Osteocyte (in vitro differentiated cells): ENCODE data around the gene IL31RA. TPM values are rescaled to one million over a fixed set of nuclear protein-coding genes. Genes with fewer than 3 reads are reported as not detected.

ENCODE experiments used
- DNase-seq: peaks from one replicate; pipeline ENCODE4 v3.0.0; 2021; ENCODE audit warnings: mixed read lengths; ENCODE audit not compliant: unreplicated experiment; ENCODE audit errors: extremely low spot score
- H3K27ac Mint-ChIP-seq: one replicate; pipeline ENCODE4 v1.8.0; 2021; ENCODE audit warnings: mild to moderate bottlenecking, mixed read lengths; ENCODE audit not compliant: unreplicated experiment
- H3K27me3 Mint-ChIP-seq: one replicate; pipeline ENCODE4 v1.8.0; 2021; ENCODE audit warnings: mixed read lengths; ENCODE audit not compliant: unreplicated experiment
- H3K36me3 Mint-ChIP-seq: one replicate; pipeline ENCODE4 v1.8.0; 2021; ENCODE audit warnings: mixed read lengths; ENCODE audit not compliant: unreplicated experiment
- H3K4me1 Mint-ChIP-seq: one replicate; pipeline ENCODE4 v1.8.0; 2021; ENCODE audit warnings: mixed read lengths; ENCODE audit not compliant: unreplicated experiment
- H3K4me3 Mint-ChIP-seq: one replicate; pipeline ENCODE4 v1.8.0; 2021; ENCODE audit warnings: mild to moderate bottlenecking, moderate library complexity, mixed read lengths; ENCODE audit not compliant: unreplicated experiment
- H3K9me3 Mint-ChIP-seq: one replicate; pipeline ENCODE4 v1.8.0; 2021; ENCODE audit warnings: mixed read lengths; ENCODE audit not compliant: unreplicated experiment
- total RNA-seq: library from RNA; stranded (reverse); gene quantifications from 2 replicates; pipeline ENCODE4 v1.2.1, GENCODE V29; 2021
- TF ChIP-seq, protein P1 (sequence below): fragments of 200-600 bp; sonication (generic); IDR thresholded peaks from 2 replicates; pipeline ENCODE4 v1.5.0; 2021; ENCODE audit warnings: antibody characterized with exemption, mild to moderate bottlenecking, moderate library complexity

IL31RA gene
- total RNA-seq, 1 donor from 2014 or later: not detected

DNA sequence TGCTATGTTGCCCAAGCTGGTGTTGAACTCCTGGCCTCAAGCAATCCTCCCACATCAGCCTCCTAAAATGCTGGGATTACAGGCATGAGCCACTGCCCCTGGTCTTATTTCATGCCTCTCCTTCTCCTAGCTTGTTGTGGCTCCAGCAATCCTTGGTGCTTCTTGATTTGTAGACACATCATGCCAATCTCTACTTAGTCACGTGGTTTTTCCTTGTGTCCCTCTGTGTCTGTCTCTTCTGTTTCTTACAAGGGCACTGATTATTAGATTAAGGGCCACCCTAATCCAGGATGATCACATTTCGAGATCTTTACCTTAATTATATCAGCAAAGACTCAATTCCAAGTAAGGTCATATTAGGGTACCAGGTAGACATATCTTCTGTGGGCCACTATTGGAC lies 9.2 kb upstream of the IL31RA start:
- no peak for DNase-seq
- no peaks in the 10 kb centered on the region for H3K36me3 Mint-ChIP-seq
- no peaks in the 10 kb centered on the region for H3K4me1 Mint-ChIP-seq
- TF ChIP-seq, protein P1, sequence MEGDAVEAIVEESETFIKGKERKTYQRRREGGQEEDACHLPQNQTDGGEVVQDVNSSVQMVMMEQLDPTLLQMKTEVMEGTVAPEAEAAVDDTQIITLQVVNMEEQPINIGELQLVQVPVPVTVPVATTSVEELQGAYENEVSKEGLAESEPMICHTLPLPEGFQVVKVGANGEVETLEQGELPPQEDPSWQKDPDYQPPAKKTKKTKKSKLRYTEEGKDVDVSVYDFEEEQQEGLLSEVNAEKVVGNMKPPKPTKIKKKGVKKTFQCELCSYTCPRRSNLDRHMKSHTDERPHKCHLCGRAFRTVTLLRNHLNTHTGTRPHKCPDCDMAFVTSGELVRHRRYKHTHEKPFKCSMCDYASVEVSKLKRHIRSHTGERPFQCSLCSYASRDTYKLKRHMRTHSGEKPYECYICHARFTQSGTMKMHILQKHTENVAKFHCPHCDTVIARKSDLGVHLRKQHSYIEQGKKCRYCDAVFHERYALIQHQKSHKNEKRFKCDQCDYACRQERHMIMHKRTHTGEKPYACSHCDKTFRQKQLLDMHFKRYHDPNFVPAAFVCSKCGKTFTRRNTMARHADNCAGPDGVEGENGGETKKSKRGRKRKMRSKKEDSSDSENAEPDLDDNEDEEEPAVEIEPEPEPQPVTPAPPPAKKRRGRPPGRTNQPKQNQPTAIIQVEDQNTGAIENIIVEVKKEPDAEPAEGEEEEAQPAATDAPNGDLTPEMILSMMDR: no peak
- peaks cover 9% of the 10 kb centered on the region for H3K9me3 Mint-ChIP-seq
- H3K4me3 Mint-ChIP-seq: no peak overlapping the region
- H3K27ac Mint-ChIP-seq: no peak overlapping the region
- H3K27me3 Mint-ChIP-seq: peaks cover 8% of the 10 kb centered on the region

DNA sequence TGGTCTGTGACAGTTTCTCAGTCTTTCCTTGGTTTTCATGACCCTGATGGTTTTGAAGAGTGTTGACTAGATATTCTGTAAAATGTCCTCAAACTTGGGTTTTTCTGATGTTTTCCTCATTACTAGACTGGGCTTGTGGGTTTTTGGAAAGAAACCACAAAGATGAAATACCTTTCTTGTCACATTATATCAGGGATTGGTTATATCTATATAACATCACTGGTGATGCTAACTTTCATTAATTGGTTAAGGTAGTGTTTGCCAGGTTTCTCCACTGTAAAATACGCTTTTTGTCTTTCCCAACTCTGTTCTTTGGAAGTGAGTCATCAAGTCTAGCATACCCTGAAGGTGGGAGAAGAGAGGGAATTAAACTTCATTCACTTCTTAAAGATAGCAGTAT lies 3.3 kb upstream of the IL31RA start:
- DNase-seq: no peak
- Mint-ChIP-seq H3K9me3 (peaks cover 9% of the 10 kb centered on the region), H3K27me3 (no peaks in the 10 kb centered on the region), H3K27ac (no peak overlapping the region), H3K36me3 (no peaks in the 10 kb centered on the region), H3K4me3 (no peak overlapping the region), H3K4me1 (peaks cover 21% of the 10 kb centered on the region)
- TF ChIP-seq, protein P1: no peak

DNA sequence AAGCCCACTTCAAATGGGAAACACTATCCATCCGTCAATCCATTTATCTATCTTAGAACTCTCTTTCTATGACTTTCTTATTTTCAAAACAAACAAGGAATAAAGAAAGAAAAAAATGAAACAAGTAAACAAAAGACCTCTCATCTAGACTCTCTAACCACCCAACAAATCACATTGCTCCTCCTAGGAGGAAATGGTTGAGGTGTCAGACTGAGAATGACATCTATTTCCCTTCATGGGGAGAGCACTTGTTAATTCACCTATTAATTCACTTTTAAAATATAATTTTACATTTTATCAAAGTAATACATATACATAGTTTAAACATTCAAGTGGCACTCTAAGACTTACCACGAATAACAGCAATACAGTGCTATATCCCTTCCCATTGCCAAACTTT lies 2.4 kb upstream of the IL31RA start:
- H3K27ac Mint-ChIP-seq: no peak overlapping the region
- no peak overlapping the region for H3K4me3 Mint-ChIP-seq
- no peaks in the 10 kb centered on the region for H3K27me3 Mint-ChIP-seq
- TF ChIP-seq, protein P1: no peak
- no peak for DNase-seq
- H3K36me3 Mint-ChIP-seq: no peaks in the 10 kb centered on the region
- peaks cover 25% of the 10 kb centered on the region for H3K4me1 Mint-ChIP-seq
- H3K9me3 Mint-ChIP-seq: peaks cover 4% of the 10 kb centered on the region

DNA sequence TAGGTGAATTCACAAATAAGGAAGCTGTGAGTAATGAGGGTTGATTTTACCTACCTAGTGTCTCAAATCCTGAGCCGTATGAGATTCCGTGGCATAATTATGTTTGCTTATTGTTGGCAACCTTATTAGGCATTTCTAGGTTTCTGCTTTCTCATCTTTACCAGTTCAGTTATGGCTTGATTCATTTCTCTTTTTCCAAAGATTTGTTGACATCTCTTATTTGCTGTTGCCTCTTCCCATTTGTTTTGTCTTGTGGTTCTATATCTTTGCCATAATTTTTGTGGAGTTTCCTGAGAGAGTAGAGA lies 470 bp downstream of the IL31RA start:
- H3K36me3 Mint-ChIP-seq: no peaks in the 10 kb centered on the region
- TF ChIP-seq, protein P1: no peak
- H3K4me3 Mint-ChIP-seq: no peak overlapping the region
- H3K27ac Mint-ChIP-seq: peak overlapping the region; percentile 63
- H3K27me3 Mint-ChIP-seq: no peaks in the 10 kb centered on the region
- H3K9me3 Mint-ChIP-seq: no peaks in the 10 kb centered on the region
- H3K4me1 Mint-ChIP-seq: peaks cover 25% of the 10 kb centered on the region
- no peak for DNase-seq

DNA sequence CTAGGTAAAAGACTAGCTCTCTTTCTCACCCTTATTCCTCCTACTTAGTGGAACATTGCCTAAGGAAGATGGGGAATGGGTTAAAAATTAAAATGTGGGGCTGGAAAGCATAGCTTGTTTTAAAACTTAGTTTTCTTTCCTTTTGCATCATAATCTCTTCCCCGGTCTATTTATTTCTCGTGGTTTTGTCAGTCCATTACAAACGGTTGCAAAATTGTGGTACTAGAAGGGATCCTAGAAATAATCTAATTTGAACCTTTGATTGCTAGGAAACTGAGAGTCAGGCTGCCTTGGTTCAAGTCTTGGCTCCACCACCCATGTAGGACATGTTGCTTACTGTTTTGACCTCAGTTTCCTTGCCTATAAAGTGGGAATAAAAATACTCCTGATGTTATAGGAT lies 1.3 kb downstream of the IL31RA start:
- Mint-ChIP-seq H3K9me3 (no peaks in the 10 kb centered on the region), H3K4me3 (no peak overlapping the region), H3K4me1 (peaks cover 25% of the 10 kb centered on the region), H3K27ac (no peak overlapping the region), H3K36me3 (no peaks in the 10 kb centered on the region), H3K27me3 (no peaks in the 10 kb centered on the region)
- TF ChIP-seq, protein P1: no peak
- DNase-seq: no peak
